Spleen (tissue), 11 donors: Measurements from ENCODE around the gene RNLS. TPM values are rescaled to one million over a fixed set of nuclear protein-coding genes. Genes with fewer than 3 reads are reported as not detected.

Experiments
- DNase-seq: peaks from one replicate; pipeline ENCODE4 v3.0.0-alpha.2; 2020
- H3K27ac ChIP-seq, 8 donors: fragments of 200-600 bp; sonication (generic) in 7 of 8; 1 replicate in 4 of 8; 2 replicates in 4 of 8; pipeline versions ENCODE4 v1.5.0 to v1.8.0; 2016 to 2021; ENCODE audit warnings: inconsistent platforms in 4 of 8, mild to moderate bottlenecking in 4 of 8, moderate library complexity in 1 of 8
- H3K27me3 ChIP-seq, 7 donors: fragments of 200-600 bp; sonication (generic) in 6 of 7; replicated peaks in 1 of 7; 1 replicate in 4 of 7; 2 replicates in 3 of 7; pipeline versions ENCODE4 v1.5.0 to v1.8.0; 2016 to 2021; ENCODE audit warnings: inconsistent platforms in 3 of 7, mild to moderate bottlenecking in 1 of 7
- H3K36me3 ChIP-seq, 6 donors: fragments of 200-600 bp; sonication (generic) in 5 of 6; 1 replicate in 4 of 6; 2 replicates in 2 of 6; pipeline versions ENCODE4 v1.5.0 to v1.8.0; 2016 to 2021; ENCODE audit warnings: inconsistent platforms in 2 of 6
- H3K4me1 ChIP-seq, 6 donors: fragments of 200-600 bp; sonication (generic) in 5 of 6; 1 replicate in 3 of 6; 2 replicates in 3 of 6; pipeline versions ENCODE4 v1.5.0 to v1.8.0; 2016 to 2021; ENCODE audit warnings: inconsistent platforms in 3 of 6
- H3K4me3 ChIP-seq, 8 donors: fragments of 200-600 bp; sonication (generic) in 7 of 8; 1 replicate in 4 of 8; 2 replicates in 4 of 8; pipeline versions ENCODE4 v1.5.0 to v1.8.0; 2016 to 2021; ENCODE audit warnings: inconsistent platforms in 4 of 8, mild to moderate bottlenecking in 4 of 8, moderate library complexity in 2 of 8
- H3K9me3 ChIP-seq, 8 donors: fragments of 200-600 bp; sonication (generic) in 7 of 8; 1 replicate in 4 of 8; 2 replicates in 4 of 8; pipeline versions ENCODE4 v1.5.0 to v1.8.0; 2016 to 2021; ENCODE audit warnings: inconsistent platforms in 4 of 8
- POLR2A ChIP-seq, 3 donors: fragments of 450-650 bp; IDR thresholded peaks; one replicate each; pipeline ENCODE4 v1.5.1; 2017; ENCODE audit warnings: antibody characterized with exemption in 3 of 3, mild to moderate bottlenecking in 1 of 3
- POLR2AphosphoS5 ChIP-seq, 3 donors: sonication (generic); formaldehyde crosslinking; IDR thresholded peaks; one replicate each; pipeline ENCODE4 v1.5.1; 2017; ENCODE audit warnings: antibody characterized with exemption in 3 of 3
- WGBS, 5 donors: extraction: QIAGEN DNeasy Blood & Tissue Kit in 3 of 5; methylation state at CpG; one replicate each; pipeline versions ENCODE4 v1.1.5 to v1.1.7; 2013 to 2018; 5-methylcytosine and 5-hydroxymethylcytosine counted together
- intact Hi-C: fragments of 100-400 bp; cut with DNase I; formaldehyde crosslinking; loops from one replicate; pipeline ENCODE4 v1.15.0; 2023; ENCODE audit warnings: low total_unique reads
- polyA plus RNA-seq, 3 donors: library from polyadenylated mRNA; stranded (reverse); fragments of 200-250 nt; gene quantifications; one replicate each; pipeline ENCODE4 v1.2.1, GENCODE V29; 2013
- total RNA-seq, 7 donors: library from RNA; depleted of rRNA in 3 of 7; stranded (reverse); fragments of >200 nt in 3 of 7; fragmentation: NEBNext Ultra II Directional in 4 of 7; extraction: Animal tissue kit (Norgen Biotek cat#: 25700) in 4 of 7; gene quantifications; one replicate each; pipeline versions ENCODE4 v1.1.0 to v1.2.1, GENCODE V29; 2016 to 2021
- TF ChIP-seq, protein P1 (sequence below), 11 experiments: fragments of 200-600 bp in 7 of 11; fragments of 450-650 bp in 4 of 11; sonication (generic) in 4 of 11; IDR thresholded peaks in 8 of 11; conservative IDR thresholded peaks in 3 of 11; 1 replicate in 7 of 11; 2 replicates in 4 of 11; pipeline versions ENCODE4 v1.4.0 to v1.8.0; 2016 to 2021; ENCODE audit warnings: antibody characterized with exemption in 11 of 11, inconsistent platforms in 4 of 11, mild to moderate bottlenecking in 1 of 11
- donor health status: healthy with polysubstance abuse.
- donor health status: DM: no; HTN: no; CAD: no; lungs with moderate emphysema.
- donor health status: DM: no; HTN: no; CAD: no.
- donor health status: Bipolar disorder and iron deficiency.
- donor health status: healthy.
- donor health status: DM: no; HTN: no; CAD: no.
- donor health status: DM: yes; HTN: yes; CAD: no.

The RNLS gene
- total and polyA plus RNA-seq, 10 donors, result 4.5 to 28.8 (median 8.5) TPM

DNA sequence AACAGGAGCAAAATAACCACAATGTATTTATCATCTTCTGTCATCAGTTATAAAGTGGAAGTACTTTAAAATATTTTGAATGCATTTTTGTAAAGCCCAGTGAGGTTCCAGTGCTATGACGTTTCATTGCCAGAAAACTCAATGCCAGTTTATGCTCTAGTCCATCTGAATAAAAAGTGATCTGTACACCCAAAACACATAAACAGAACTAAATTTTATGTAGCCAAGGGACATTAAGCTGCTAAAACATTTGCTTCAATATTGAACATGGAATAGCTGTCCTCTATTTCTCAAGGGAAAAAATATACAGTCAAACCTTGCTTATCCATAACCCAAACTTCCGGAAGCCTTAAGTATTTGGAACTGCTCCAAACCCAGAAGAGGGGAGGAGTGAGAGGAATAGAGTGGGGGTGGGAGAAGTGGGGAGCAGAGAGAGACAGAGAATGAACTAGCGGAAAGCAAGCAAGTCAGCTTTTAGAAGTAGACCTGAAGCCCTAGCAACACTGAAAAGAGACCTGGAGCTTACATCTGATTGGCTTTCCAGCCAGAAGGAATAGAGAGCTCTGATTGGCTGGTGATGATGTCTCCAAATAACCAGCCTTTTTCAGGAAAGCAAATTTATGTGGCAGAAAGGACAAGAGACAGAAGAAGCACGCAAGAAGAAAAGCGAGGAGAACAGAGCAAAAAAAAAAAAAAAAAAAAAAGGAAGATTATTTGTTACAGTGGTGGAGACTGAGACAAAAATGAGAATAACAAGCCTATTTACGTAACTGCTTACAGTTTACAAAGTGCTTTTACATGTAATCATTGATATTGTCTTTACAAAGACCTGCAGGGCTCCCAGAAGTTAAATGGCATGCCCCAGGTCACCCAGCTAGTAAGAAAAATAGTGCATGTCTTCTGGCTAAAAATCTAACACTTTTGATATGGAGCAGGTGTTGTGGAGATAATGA is 196.0 kb downstream of the RNLS start:
- intact Hi-C loops, result loop anchor here (5.0 kb wide), 1 partner anchor 525 kb away; the partner anchor contains the start of genes KLLN and PTEN
- TF ChIP-seq POLR2A (IDR thresholded peaks at IDR 0.05) (no peak), POLR2AphosphoS5 (IDR thresholded peaks at IDR 0.05) (peak in 1 of 3 donors; percentile 34)
- TF ChIP-seq, protein P1, sequence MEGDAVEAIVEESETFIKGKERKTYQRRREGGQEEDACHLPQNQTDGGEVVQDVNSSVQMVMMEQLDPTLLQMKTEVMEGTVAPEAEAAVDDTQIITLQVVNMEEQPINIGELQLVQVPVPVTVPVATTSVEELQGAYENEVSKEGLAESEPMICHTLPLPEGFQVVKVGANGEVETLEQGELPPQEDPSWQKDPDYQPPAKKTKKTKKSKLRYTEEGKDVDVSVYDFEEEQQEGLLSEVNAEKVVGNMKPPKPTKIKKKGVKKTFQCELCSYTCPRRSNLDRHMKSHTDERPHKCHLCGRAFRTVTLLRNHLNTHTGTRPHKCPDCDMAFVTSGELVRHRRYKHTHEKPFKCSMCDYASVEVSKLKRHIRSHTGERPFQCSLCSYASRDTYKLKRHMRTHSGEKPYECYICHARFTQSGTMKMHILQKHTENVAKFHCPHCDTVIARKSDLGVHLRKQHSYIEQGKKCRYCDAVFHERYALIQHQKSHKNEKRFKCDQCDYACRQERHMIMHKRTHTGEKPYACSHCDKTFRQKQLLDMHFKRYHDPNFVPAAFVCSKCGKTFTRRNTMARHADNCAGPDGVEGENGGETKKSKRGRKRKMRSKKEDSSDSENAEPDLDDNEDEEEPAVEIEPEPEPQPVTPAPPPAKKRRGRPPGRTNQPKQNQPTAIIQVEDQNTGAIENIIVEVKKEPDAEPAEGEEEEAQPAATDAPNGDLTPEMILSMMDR (IDR thresholded peaks at IDR 0.05 in 8 of 11, conservative IDR thresholded peaks at IDR 0.05 in 3 of 11), result no peak
- Histone ChIP-seq H3K36me3 (no peaks in the 10 kb centered on the region), H3K27me3 (no peaks in the 10 kb centered on the region), H3K4me3 (peak overlapping the region in 2 of 8 donors; percentile 2 to 46), H3K27ac (peak overlapping the region; percentile 76 to 91 (median 82)), H3K9me3 (peaks cover 0 to 7% (median 0%) of the 10 kb centered on the region in 8 donors), H3K4me1 (peaks cover 26 to 92% (median 63%) of the 10 kb centered on the region in 6 donors)
- DNase-seq, result no peak
- 8 to 18% (median 12%) methylated on average over 6 of the region's 6 CpGs for WGBS, 5 donors

DNA sequence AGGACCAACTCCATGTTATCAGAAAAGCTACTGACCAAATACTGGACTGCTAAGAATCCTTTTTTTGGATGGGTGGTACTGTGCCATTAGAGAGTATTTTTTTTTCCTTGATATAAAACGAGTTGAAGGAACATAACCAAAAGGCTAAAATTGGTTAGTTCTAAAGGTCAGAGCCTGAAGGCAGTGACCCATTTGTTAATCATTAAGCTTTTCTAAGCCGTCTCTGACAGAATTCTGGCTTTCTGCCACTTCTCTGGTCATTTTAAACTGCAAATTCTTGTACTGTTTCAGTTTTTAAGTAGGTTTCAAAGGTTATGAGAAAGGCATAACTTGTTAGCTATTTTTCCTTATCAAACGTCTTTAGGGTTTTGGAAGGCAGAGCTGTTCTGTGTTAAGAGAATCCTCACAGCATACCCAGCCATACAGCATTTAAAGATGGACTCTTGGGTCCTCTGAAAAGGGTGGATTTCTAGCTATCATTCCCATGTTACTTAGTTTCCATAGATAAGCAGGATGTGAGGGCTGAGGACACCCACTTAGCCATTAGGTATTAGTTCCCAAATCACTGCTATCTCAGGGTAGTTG is 196.8 kb downstream of the RNLS start:
- H3K4me1 ChIP-seq, result peaks cover 26 to 84% (median 59%) of the 10 kb centered on the region in 6 donors
- H3K27me3 ChIP-seq, result no peaks in the 10 kb centered on the region
- TF ChIP-seq POLR2A (IDR thresholded peaks at IDR 0.05), result no peak
- TF ChIP-seq, protein P1 (IDR thresholded peaks at IDR 0.05 in 8 of 11, conservative IDR thresholded peaks at IDR 0.05 in 3 of 11), result no peak
- no peak for TF ChIP-seq POLR2AphosphoS5 (IDR thresholded peaks at IDR 0.05)
- no peaks in the 10 kb centered on the region for H3K36me3 ChIP-seq
- DNase-seq, result no peak
- H3K4me3 ChIP-seq, result peak overlapping the region in 1 of 8 donors; percentile 59
- H3K9me3 ChIP-seq, result peaks cover 0 to 7% (median 0%) of the 10 kb centered on the region in 8 donors
- peak overlapping the region; percentile 76 to 91 (median 82) for H3K27ac ChIP-seq
- WGBS, 5 donors, result 9 to 16% (median 13%) methylated on average over 3 of the region's 3 CpGs
- intact Hi-C loops, result loop anchor here (5.0 kb wide), 1 partner anchor 524 kb away; the partner anchor contains the start of genes KLLN and PTEN

- Histone ChIP-seq H3K4me1 (peaks cover 26 to 80% (median 59%) of the 10 kb centered on the region in 6 donors), H3K27ac (peak overlapping the region; percentile 76 to 91 (median 82)), H3K27me3 (no peaks in the 10 kb centered on the region), H3K9me3 (peaks cover 0 to 7% (median 0%) of the 10 kb centered on the region in 8 donors), H3K36me3 (no peaks in the 10 kb centered on the region), H3K4me3 (peak overlapping the region in 3 of 8 donors; percentile 10 to 59 (median 24))
- DNase-seq, result peak; percentile 88
- TF ChIP-seq POLR2A (IDR thresholded peaks at IDR 0.05) (no peak), POLR2AphosphoS5 (IDR thresholded peaks at IDR 0.05) (peak in 1 of 3 donors; percentile 49)
- TF ChIP-seq, protein P1 (IDR thresholded peaks at IDR 0.05 in 8 of 11, conservative IDR thresholded peaks at IDR 0.05 in 3 of 11), result peak in 2 of 11 experiments; percentile 7 to 25
- 19 to 25% (median 24%) methylated on average over 11 of the region's 11 CpGs for WGBS, 5 donors
- intact Hi-C loops, result loop anchor here (5.0 kb wide), 1 partner anchor 523 kb away; the partner anchor contains the start of genes KLLN and PTEN
These were observed 197.4 kb downstream of the RNLS start for GRCh38 chr10:88385601-88386203.
